ENCODE data around the gene ALAD.

ALAD gene

DNA sequence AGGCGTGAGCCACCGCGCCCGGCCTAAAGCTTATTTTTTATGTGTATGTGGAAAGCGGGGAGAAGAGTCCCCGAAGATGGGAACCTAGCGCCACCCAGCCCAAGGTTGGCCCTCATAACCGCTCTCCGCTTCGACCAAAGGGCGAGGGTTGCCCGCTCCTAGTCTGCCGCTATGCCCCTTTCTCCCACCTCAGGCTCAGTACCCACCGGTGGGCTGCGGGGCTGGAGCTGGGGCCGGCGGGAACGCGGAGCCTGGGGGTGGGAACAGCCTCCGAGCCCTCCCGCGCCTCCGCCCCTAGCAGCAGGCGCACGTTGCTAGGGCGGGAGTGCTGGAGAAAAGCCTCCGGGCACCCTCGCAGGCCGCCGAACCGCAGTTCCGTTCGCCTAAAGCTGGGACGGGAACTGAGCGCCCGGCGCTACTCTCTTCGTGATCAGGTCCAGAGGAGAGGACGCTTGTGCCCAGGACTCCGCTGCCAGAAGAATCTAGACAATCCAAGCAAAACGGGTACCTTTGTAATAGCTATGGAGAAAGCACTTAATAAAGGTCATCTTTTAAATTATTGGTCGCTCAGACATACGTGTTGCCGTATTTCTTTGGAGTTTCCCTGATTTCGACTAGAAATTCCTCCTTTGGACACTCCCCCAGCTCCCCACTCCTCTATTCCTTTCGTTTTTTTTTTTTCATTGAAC is 60.9 kb downstream of the ALAD start, which contains the start of gene WDR31:
Gene WDR31, minus strand, starts transcription at position 265 of the 689 bp plus-strand sequence. CDS start 8,253 bp downstream, outside the sequence.
- peak; percentile 97 for DNase-seq (ENCODE audit: low spot score)
- POLR2A ChIA-PET (ENCODE audit: low non-redundant PET), result interaction anchor here (0.6 to 1.7 kb wide), 6 partner anchors 13 to 1034 kb away, joined by 3 to 11 read pairs (median 3); partner anchors contain the start of genes C9orf43, CDC26 and POLE3
- H3K27ac ChIP-seq, result peak within 1 kb of the TSS; percentile 75
- CTCF ChIA-PET, result interaction anchor here (0.6 to 1.4 kb wide), 4 partner anchors 10 to 61 kb away, joined by 3 to 4 read pairs (median 3); partner anchors contain the start of genes ALAD and BSPRY
- TF ChIP-seq, protein P1, sequence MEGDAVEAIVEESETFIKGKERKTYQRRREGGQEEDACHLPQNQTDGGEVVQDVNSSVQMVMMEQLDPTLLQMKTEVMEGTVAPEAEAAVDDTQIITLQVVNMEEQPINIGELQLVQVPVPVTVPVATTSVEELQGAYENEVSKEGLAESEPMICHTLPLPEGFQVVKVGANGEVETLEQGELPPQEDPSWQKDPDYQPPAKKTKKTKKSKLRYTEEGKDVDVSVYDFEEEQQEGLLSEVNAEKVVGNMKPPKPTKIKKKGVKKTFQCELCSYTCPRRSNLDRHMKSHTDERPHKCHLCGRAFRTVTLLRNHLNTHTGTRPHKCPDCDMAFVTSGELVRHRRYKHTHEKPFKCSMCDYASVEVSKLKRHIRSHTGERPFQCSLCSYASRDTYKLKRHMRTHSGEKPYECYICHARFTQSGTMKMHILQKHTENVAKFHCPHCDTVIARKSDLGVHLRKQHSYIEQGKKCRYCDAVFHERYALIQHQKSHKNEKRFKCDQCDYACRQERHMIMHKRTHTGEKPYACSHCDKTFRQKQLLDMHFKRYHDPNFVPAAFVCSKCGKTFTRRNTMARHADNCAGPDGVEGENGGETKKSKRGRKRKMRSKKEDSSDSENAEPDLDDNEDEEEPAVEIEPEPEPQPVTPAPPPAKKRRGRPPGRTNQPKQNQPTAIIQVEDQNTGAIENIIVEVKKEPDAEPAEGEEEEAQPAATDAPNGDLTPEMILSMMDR (conservative IDR thresholded peaks at IDR 0.05; ENCODE audit: low read depth), result no peak

DNA sequence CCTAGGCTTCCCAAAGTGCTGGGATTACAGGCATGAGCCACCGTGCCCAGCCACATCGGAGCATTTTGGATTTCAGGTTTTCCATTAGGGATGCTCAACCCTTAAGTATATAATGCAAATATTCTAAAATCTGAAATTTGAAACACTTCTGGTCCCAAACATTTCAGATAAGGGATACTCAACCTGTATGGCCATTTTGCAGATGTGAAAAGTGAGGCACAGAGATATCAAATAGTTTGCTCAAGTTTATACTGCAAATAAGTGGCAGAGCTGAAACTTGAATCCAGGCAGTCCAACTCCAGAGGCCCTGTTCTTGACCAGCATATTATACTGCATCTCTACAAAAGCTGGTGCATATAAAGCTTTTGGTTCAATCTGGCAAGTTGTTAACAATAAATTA is 63.4 kb downstream of the ALAD start:
- ChIA-PET CTCF (interaction anchor here (0.6 kb wide), 1 partner anchor 41 kb away, joined by 5 read pairs; no protein-coding TSS in a partner anchor), POLR2A (ENCODE audit: low non-redundant PET) (no interaction called here)
- H3K27ac ChIP-seq, result no peak overlapping the region
- TF ChIP-seq, protein P1 (conservative IDR thresholded peaks at IDR 0.05; ENCODE audit: low read depth), result no peak
- DNase-seq (ENCODE audit: low spot score), result no peak
